Right lung (tissue), 5 donors: ENCODE data around the gene ERICH6. TPM values are rescaled to one million over a fixed set of nuclear protein-coding genes. Genes with fewer than 3 reads are reported as not detected.

ENCODE experiments used
- DNase-seq, 2 donors: peaks; one replicate each; pipeline ENCODE4 v3.0.0-alpha.2; 2013
- polyA plus RNA-seq, 5 donors: library from polyadenylated mRNA; unstranded; fragments of 120-200 nt; gene quantifications; one replicate each; pipeline versions ENCODE4 v1.2.1 to v1.2.3, GENCODE V29; 2013; ENCODE audit warnings: inconsistent platforms in 1 of 5, low replicate concordance in 1 of 5; ENCODE audit not compliant: insufficient read length in 5 of 5, insufficient read depth in 1 of 5

Gene ERICH6
- polyA plus RNA-seq, 5 donors: 0.28 to 1.2 (median 0.61) TPM; not detected in 1

DNA sequence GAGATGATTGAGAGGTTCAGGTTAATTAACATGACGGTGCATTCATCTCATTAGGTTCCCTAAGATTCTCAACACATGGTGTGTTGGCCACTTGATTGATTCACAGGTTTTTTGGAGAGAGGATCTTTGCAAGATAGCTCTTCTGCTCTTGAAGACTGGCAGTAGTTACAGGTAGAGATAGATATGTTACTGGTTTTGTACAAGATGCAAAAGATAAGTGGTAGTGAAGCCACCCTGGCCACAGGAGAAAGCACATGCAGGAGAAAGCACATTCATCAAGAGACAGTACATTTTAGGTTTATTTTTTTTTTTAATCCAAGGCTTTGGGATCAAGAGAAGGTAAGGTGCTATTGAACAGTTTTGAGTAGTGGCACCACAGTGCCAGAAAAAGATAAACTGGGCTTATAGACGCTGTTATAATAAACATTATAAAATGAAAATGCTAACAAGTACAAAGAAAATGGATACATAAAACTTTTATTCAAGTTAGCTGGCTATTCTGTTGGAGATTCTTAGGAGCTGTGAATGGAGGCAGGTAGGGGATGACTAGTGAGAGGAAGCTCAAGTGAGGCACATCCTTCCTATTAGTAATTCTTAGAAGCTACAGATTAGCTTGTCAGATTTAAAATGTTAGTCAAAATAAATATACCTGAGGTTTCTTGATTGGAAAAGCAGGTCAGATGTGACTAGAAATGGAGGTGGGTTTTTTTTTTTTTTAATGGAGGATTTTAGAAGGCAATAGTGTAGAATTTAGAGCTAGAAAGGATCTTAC, 89.8 kb downstream of the ERICH6 start:
- no peak for DNase-seq

DNA sequence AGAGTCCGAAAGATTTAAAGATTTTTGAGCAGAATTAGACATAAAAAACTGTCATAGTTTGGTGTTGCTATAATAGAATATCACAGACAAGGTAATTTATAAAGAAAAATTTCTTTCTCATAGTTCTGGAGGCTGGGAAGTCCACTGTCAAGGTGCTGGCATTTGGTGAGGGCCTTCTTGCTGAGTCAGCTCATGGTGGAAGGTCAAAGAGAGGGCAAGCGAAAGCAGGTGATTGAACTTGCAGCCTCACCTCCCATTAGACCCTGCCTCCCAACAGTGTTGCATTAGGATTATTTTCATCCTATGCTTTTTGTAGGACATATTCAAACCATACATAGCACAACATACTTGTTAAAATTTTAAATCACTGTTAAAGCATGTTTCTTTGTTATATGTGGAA, 90.7 kb downstream of the ERICH6 start:
- DNase-seq: no peak

DNA sequence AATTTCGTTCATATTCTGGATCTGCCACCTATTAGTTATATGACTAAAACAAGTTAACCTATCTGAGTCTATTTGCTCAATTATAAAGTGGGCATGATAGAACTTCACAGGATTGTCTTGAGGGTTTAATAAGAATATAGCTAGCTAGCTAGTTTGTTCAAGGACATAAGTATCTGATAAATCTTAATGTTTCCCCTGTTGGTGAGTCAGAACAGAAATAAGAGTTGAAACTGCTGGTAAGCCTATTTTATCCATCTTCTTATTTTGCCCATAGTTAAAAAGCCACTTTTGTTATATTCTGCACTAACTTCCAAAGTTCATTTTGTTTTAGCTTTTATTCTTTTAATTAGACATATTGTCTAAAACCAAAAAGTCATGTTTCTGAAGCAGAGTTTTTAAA, 91.2 kb downstream of the ERICH6 start:
- no peak for DNase-seq

DNA sequence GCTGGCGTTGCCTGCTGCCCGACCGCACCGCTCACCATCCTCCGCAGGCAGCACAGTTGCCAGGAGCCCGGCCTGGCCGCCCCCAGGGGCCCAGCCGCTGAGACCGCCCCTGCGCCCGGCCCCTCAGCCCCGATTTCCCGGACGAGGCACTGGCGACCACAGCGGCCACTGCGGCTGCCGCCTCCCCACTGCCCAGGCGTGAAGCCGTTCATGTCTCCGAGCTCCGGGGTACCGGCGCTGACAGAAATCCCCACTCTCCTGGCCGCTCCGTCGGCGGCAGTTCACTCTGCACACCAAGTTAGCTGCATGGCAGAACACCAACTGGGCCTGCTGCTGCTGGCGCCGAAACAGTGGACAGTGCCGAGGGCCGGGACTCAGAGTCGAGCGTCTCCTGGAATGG, 92.1 kb downstream of the ERICH6 start:
- no peak for DNase-seq

DNA sequence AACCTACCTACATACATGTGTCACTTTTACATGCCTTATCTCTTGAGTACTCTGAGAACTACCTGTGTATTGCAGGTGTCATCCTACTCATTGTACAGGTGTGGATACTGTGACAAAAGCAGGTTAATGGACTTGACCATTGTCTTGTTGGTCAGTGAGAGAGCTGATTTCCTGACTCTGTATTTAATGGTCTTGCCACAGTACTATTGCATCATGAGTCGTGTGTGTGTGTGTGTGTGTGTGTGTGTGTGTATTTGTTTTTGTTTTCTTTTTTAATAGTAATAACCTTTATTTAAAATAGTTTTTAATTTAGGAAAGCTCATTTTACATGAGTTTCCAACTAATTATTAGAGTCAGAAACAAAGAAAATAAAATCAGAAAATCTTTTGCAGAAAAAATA, 92.9 kb downstream of the ERICH6 start:
- DNase-seq: no peak

DNA sequence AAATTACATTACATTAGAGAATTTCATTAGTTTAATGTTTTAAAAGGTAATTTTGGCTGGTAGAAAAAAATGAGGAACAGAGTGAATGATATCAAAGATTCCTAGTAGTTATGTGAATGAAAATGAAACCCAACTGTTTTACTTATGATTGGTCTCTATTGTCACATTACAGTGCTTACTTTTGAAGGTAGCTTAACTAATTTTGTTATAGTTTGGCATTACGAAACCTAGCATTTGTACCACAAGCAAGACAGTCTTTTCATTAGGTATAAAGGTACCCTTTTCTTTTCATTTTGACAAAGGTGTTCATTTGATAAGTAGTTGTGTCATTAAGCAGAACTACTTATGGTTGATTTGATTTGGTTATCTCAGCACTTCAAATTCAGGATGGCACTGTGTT, 93.7 kb downstream of the ERICH6 start:
- no peak for DNase-seq

Other genes starting within 250 kb of the ERICH6 start
- 100 to 1,000 TPM; 137 to 168 (median 155) TPM for gene SERP1, start 157.4 kb downstream of the ERICH6 start, polyA plus RNA-seq
- 100 to 1,000 TPM; 165 to 218 (median 183) TPM for gene EIF2A, start 157.1 kb downstream of the ERICH6 start, polyA plus RNA-seq
- 10 to 100 TPM; 71.6 to 87.3 (median 85.3) TPM for gene SELENOT, start 100.6 kb downstream of the ERICH6 start, polyA plus RNA-seq
- gene SIAH2, start 59.2 kb upstream of the ERICH6 start, polyA plus RNA-seq: 10 to 100 TPM; 19.4 to 24.1 (median 21.5) TPM
- under 1 TPM in 1 of 5 donors, not detected in 4; 0.09 TPM for gene MINDY4B, start 201.5 kb upstream of the ERICH6 start, polyA plus RNA-seq